Naive thymus-derived CD4-positive, alpha-beta T cell (primary cell): ENCODE data around the gene FCMR. TPM values are rescaled to one million over a fixed set of nuclear protein-coding genes. Genes with fewer than 3 reads are reported as not detected.
"Not testable (repeated sequence)": the region's sequence is repeated elsewhere in the genome, so short reads cannot be mapped to it uniquely, and the experiment has no call there.

Experiments
- ATAC-seq: fragments of 150-1000 bp; cut with Tn5 transposase; 2 replicates; pipeline ENCODE4 v1.10.0; 2021; ENCODE audit warnings: mild to moderate bottlenecking, moderate library complexity
- CTCF ChIA-PET: fragments of 350-600 bp; sonication (Branson Sonifier 250); formaldehyde crosslinking; loops from one replicate; lab custom pipeline; 2021; ENCODE audit warnings: antibody characterized with exemption; lab: Charles Lee
- POLR2A ChIA-PET: fragments of 350-600 bp; sonication (Branson Sonifier 250); formaldehyde crosslinking; loops from one replicate; lab custom pipeline; 2021; ENCODE audit warnings: antibody characterized with exemption, inconsistent platforms; lab: Charles Lee
- DNase-seq, 9 donors: peaks; one replicate each; pipeline versions ENCODE4 v3.0.0 to v3.0.0-alpha.2; 2020 to 2022; ENCODE audit warnings: mixed read lengths in 1 of 9
- H3K27ac ChIP-seq: one replicate; pipeline ENCODE4 v1.7.0; 2013; ENCODE audit warnings: mild to moderate bottlenecking, low read depth, low read length, moderate library complexity
- H3K27me3 ChIP-seq, 2 donors: one replicate each; pipeline ENCODE4 v1.7.0; 2013; ENCODE audit warnings: low read length in 2 of 2, mild to moderate bottlenecking in 2 of 2, moderate library complexity in 2 of 2; ENCODE audit not compliant: control insufficient read depth in 2 of 2, insufficient read depth in 2 of 2
- H3K36me3 ChIP-seq, 3 experiments: 1 replicate in 2 of 3; 2 replicates in 1 of 3; pipeline ENCODE4 v1.7.0; 2013; ENCODE audit warnings: low read length in 3 of 3, mild to moderate bottlenecking in 3 of 3, moderate library complexity in 1 of 3; ENCODE audit not compliant: insufficient read depth in 3 of 3, control insufficient read depth in 2 of 3
- H3K4me1 ChIP-seq, 2 donors: one replicate each; pipeline ENCODE4 v1.7.0; 2013; ENCODE audit warnings: low read length in 2 of 2, mild to moderate bottlenecking in 2 of 2, moderate library complexity in 1 of 2; ENCODE audit not compliant: control insufficient read depth in 2 of 2, insufficient read depth in 2 of 2
- H3K4me3 ChIP-seq: 2 replicates; pipeline ENCODE4 v1.7.0; 2013; ENCODE audit warnings: mild to moderate bottlenecking, low read length
- H3K9me3 ChIP-seq, 3 experiments: 1 replicate in 2 of 3; 2 replicates in 1 of 3; pipeline ENCODE4 v1.7.0; 2013; ENCODE audit warnings: low read length in 3 of 3; ENCODE audit not compliant: control insufficient read depth in 2 of 3
- H3K27ac Mint-ChIP-seq, 9 donors: one replicate each; pipeline ENCODE4 v1.8.0; 2020 to 2022; ENCODE audit warnings: mixed read lengths in 9 of 9, mild to moderate bottlenecking in 8 of 9, moderate library complexity in 5 of 9, inconsistent platforms in 2 of 9
- H3K27me3 Mint-ChIP-seq, 5 donors: one replicate each; pipeline ENCODE4 v1.8.0; 2021 to 2022; ENCODE audit warnings: mixed read lengths in 5 of 5, mild to moderate bottlenecking in 1 of 5
- H3K36me3 Mint-ChIP-seq, 5 donors: one replicate each; pipeline ENCODE4 v1.8.0; 2020 to 2022; ENCODE audit warnings: mixed read lengths in 5 of 5, mild to moderate bottlenecking in 3 of 5, inconsistent platforms in 1 of 5
- H3K4me1 Mint-ChIP-seq, 7 donors: one replicate each; pipeline ENCODE4 v1.8.0; 2020 to 2022; ENCODE audit warnings: mixed read lengths in 7 of 7, mild to moderate bottlenecking in 3 of 7, inconsistent platforms in 1 of 7
- H3K4me3 Mint-ChIP-seq, 10 donors: one replicate each; pipeline ENCODE4 v1.8.0; 2020 to 2022; ENCODE audit warnings: mild to moderate bottlenecking in 10 of 10, mixed read lengths in 10 of 10, moderate library complexity in 6 of 10, inconsistent platforms in 2 of 10
- H3K9me3 Mint-ChIP-seq, 11 donors: one replicate each; pipeline ENCODE4 v1.8.0; 2020 to 2022; ENCODE audit warnings: mixed read lengths in 11 of 11, mild to moderate bottlenecking in 4 of 11, inconsistent platforms in 1 of 11, moderate library complexity in 1 of 11
- intact Hi-C, 2 donors: fragments of 100-400 bp; cut with micrococcal nuclease; formaldehyde crosslinking; loops; one replicate each; pipeline ENCODE4 v1.15.1; 2023
- polyA plus RNA-seq, 2 donors: library from polyadenylated mRNA; unstranded; fragments of 300-500 nt; fragmentation: Illumina TruSeq; gene quantifications; one replicate each; pipeline ENCODE4 v1.2.3, GENCODE V29; 2021
- total RNA-seq, 6 experiments: library from RNA in 5 of 6; stranded (reverse) in 5 of 6; gene quantifications; 1 replicate in 5 of 6; 2 replicates in 1 of 6; pipeline ENCODE4 v1.2.3 and lab custom pipeline; 2021 to 2026

The FCMR gene
- total and polyA plus RNA-seq, 7 experiments from 2014 or later = 103 to 998 (median 803) TPM

- CTCF ChIA-PET = interaction anchor here (1.1 to 19.1 kb wide), 7 partner anchors 7 to 198 kb away, joined by 5 to 343 read pairs (median 26); partner anchors contain the start of gene FCMR
- ATAC-seq = not testable (repeated sequence)
- intact Hi-C loops = loop anchor here (1.0 to 10.0 kb wide), 14 partner anchors 9 to 1292 kb away; partner anchors contain the start of genes DYRK3 (in 2 of the 2), PFKFB2 (in 2 of the 2), YOD1 (in 2 of the 2) and CD55 (in 1 of the 2)
These were observed 2.3 kb upstream of the FCMR start for GRCh38 chr1:206923961-206924557.

GRCh38 chr1:206923009-206923960 lies 1.5 kb upstream of the FCMR start:
- H3K4me3 Mint-ChIP-seq = no peak overlapping the region
- no peaks in the 10 kb centered on the region for H3K27me3 Mint-ChIP-seq
- peak overlapping the region; percentile 76 for H3K4me3 ChIP-seq
- peaks cover 15 to 22% (median 19%) of the 10 kb centered on the region in 5 donors for H3K36me3 Mint-ChIP-seq
- peaks cover 0 to 2% (median 0%) of the 10 kb centered on the region in 11 donors for H3K9me3 Mint-ChIP-seq
- H3K9me3 ChIP-seq = no peaks in the 10 kb centered on the region
- intact Hi-C loops = loop anchor here (1.0 to 10.0 kb wide), 14 partner anchors 10 to 1291 kb away; partner anchors contain the start of genes DYRK3 (in 2 of the 2), PFKFB2 (in 2 of the 2), YOD1 (in 2 of the 2) and CD55 (in 1 of the 2)
- POLR2A ChIA-PET = interaction anchor here (0.5 to 13.0 kb wide), 21 partner anchors 7 to 378 kb away, joined by 3 to 600 read pairs (median 7); partner anchors contain the start of gene IL24
- peaks cover 0 to 11% (median 4%) of the 10 kb centered on the region in 3 experiments for H3K36me3 ChIP-seq
- no peak overlapping the region for H3K27ac Mint-ChIP-seq
- DNase-seq = peak; percentile 41 to 91 (median 85)
- H3K27me3 ChIP-seq = no peaks in the 10 kb centered on the region
- H3K27ac ChIP-seq = peak overlapping the region; percentile 90
- ATAC-seq = peak; percentile 85
- H3K4me1 Mint-ChIP-seq = peaks cover 13 to 37% (median 23%) of the 10 kb centered on the region in 7 donors
- peaks cover 43 to 45% of the 10 kb centered on the region in 2 donors for H3K4me1 ChIP-seq
- CTCF ChIA-PET = interaction anchor here (3.2 to 13.0 kb wide), 5 partner anchors 10 to 114 kb away, joined by 20 to 343 read pairs (median 49); no protein-coding TSS in a partner anchor

More at GRCh38 chr1:206923961-206924557, 2.3 kb upstream of the FCMR start:
- DNase-seq, H3K27me3 Mint-ChIP-seq, H3K27me3 ChIP-seq, H3K36me3 ChIP-seq, H3K9me3 ChIP-seq, H3K9me3 Mint-ChIP-seq, H3K4me3 Mint-ChIP-seq, H3K27ac Mint-ChIP-seq: not testable (repeated sequence)
- POLR2A ChIA-PET = interaction anchor here (0.8 to 13.2 kb wide), 7 partner anchors 7 to 208 kb away, joined by 3 to 600 read pairs (median 22); partner anchors contain the start of genes FCMR and IL24
- Histone ChIP-seq H3K27ac (peak overlapping the region; percentile 90), H3K4me1 (peaks cover 38 to 45% of the 10 kb centered on the region in 2 donors), H3K4me3 (peak overlapping the region; percentile 76)
- peaks cover 12 to 18% (median 15%) of the 10 kb centered on the region in 5 donors for H3K36me3 Mint-ChIP-seq
- H3K4me1 Mint-ChIP-seq = peaks cover 10 to 32% (median 27%) of the 10 kb centered on the region in 7 donors

- peak overlapping the region; percentile 76 for H3K4me3 ChIP-seq
- DNase-seq = no peak
- Mint-ChIP-seq H3K4me3 (no peak overlapping the region), H3K27ac (no peak overlapping the region), H3K36me3 (peaks cover 22 to 29% (median 26%) of the 10 kb centered on the region in 5 donors), H3K9me3 (peaks cover 0 to 4% (median 0%) of the 10 kb centered on the region in 11 donors), H3K4me1 (peaks cover 13 to 44% (median 23%) of the 10 kb centered on the region in 7 donors), H3K27me3 (no peaks in the 10 kb centered on the region)
- POLR2A ChIA-PET = interaction anchor here (0.6 to 13.0 kb wide), 42 partner anchors 8 to 1638 kb away, joined by 3 to 600 read pairs (median 5); partner anchors contain the start of genes IKBKE and IL24
- ATAC-seq = no peak
- H3K27me3 ChIP-seq = no peaks in the 10 kb centered on the region
- no peaks in the 10 kb centered on the region for H3K9me3 ChIP-seq
- peaks cover 0 to 17% (median 9%) of the 10 kb centered on the region in 3 experiments for H3K36me3 ChIP-seq
- peaks cover 43 to 51% of the 10 kb centered on the region in 2 donors for H3K4me1 ChIP-seq
- intact Hi-C loops = loop anchor here (2.0 to 10.0 kb wide), 12 partner anchors 14 to 1290 kb away; partner anchors contain the start of genes DYRK3 (in 2 of the 2), PFKFB2 (in 2 of the 2), YOD1 (in 2 of the 2) and CD55 (in 1 of the 2)
- CTCF ChIA-PET = interaction anchor here (0.6 to 13.0 kb wide), 8 partner anchors 10 to 360 kb away, joined by 3 to 343 read pairs (median 23); no protein-coding TSS in a partner anchor
- H3K27ac ChIP-seq = peak overlapping the region; percentile 90
These were observed 783 bp upstream of the FCMR start for GRCh38 chr1:206922524-206922923.

DNA sequence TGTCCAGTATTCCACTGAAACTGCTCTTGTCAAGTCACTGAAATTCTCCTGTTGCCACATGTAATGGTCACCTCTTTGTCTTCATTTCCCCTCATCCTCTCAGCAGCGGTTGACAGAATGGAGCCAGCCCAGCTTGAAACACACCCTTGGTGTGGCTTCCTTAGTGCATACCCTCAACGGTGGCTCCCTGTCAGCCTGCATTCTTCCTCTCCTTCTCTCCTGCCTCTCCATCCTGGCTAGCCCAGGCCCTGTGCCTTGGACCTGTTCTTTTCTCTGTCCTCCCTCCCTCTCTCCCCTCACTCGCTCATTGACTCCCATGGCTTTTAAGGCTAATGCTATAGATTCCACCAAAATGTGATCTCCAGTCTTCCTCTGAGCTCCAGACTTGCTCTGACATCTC lies 3.7 kb downstream of the FCMR start:
- peak overlapping the region; percentile 90 for H3K27ac ChIP-seq
- Mint-ChIP-seq H3K4me1 (peaks cover 54 to 80% (median 57%) of the 10 kb centered on the region in 7 donors), H3K27ac (peak overlapping the region in 5 of 9 donors; percentile 12 to 94 (median 91)), H3K4me3 (peak overlapping the region in 1 of 10 donors; percentile 75), H3K27me3 (no peaks in the 10 kb centered on the region), H3K36me3 (peaks cover 46 to 69% (median 57%) of the 10 kb centered on the region in 5 donors), H3K9me3 (peaks cover 0 to 4% (median 0%) of the 10 kb centered on the region in 11 donors)
- H3K27me3 ChIP-seq = no peaks in the 10 kb centered on the region
- H3K4me1 ChIP-seq = peaks cover 55% of the 10 kb centered on the region in 2 donors
- peak overlapping the region; percentile 76 for H3K4me3 ChIP-seq
- ChIA-PET POLR2A (interaction anchor here (0.6 to 13.0 kb wide), 12 partner anchors 13 to 184 kb away, joined by 3 to 600 read pairs (median 4); partner anchors contain the start of gene IL24), CTCF (interaction anchor here (0.8 to 13.0 kb wide), 9 partner anchors 10 to 192 kb away, joined by 3 to 343 read pairs (median 10); no protein-coding TSS in a partner anchor)
- ATAC-seq (no peak), DNase-seq (no peak)
- H3K36me3 ChIP-seq = peaks cover 16 to 54% (median 20%) of the 10 kb centered on the region in 3 experiments
- intact Hi-C loops = no loop called here
- no peaks in the 10 kb centered on the region for H3K9me3 ChIP-seq

DNA sequence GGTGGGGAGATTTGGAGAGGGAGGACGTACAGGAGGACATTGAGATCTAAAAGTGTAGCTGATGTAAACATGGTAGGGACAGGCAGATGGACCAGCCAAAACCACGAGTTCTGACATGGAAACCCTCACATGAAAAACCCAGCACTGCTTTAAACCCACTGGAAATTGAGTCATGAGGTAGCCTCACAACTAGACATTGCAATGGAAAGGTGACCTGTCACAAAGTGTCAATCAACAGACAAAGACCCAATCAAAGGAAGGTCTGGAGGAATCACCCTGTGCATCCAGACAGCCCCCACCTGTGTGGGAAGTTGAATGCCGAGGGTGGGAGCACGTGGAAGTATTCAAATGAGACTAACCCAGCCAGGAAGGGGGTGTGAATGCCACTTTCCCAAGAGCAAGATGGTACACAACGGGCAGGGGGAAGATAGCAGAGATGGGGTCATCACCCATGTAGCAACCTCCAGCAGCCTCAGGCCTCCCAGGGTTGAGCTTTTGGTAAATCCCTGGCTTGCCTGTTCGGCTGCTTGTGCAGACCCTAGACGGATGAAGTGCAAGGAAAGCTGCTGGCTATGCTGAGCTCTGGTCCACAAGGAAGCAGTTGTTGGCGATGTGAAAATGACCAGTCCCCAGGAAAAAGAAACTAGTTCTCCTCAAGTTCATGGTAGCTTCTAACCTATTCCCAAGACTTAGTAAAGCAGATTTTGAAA lies 5.6 kb downstream of the FCMR start:
- DNase-seq = no peak
- Mint-ChIP-seq H3K9me3 (peaks cover 0 to 4% (median 0%) of the 10 kb centered on the region in 11 donors), H3K4me1 (peaks cover 73 to 81% (median 74%) of the 10 kb centered on the region in 7 donors), H3K27me3 (no peaks in the 10 kb centered on the region), H3K27ac (peak overlapping the region in 4 of 9 donors; percentile 83 to 96 (median 92)), H3K36me3 (peaks cover 49 to 80% (median 68%) of the 10 kb centered on the region in 5 donors), H3K4me3 (peak overlapping the region in 1 of 10 donors; percentile 39)
- no peaks in the 10 kb centered on the region for H3K27me3 ChIP-seq
- peak overlapping the region; percentile 90 for H3K27ac ChIP-seq
- intact Hi-C loops = no loop called here
- H3K4me1 ChIP-seq = peaks cover 59 to 65% of the 10 kb centered on the region in 2 donors
- ChIA-PET CTCF (interaction anchor here (0.6 to 13.0 kb wide), 14 partner anchors 8 to 190 kb away, joined by 3 to 343 read pairs (median 4); no protein-coding TSS in a partner anchor), POLR2A (interaction anchor here (0.6 to 13.0 kb wide), 13 partner anchors 14 to 295 kb away, joined by 3 to 600 read pairs (median 4); partner anchors contain the start of genes IL20 and IL24)
- no peak for ATAC-seq
- H3K4me3 ChIP-seq = peak overlapping the region; percentile 76
- no peaks in the 10 kb centered on the region for H3K9me3 ChIP-seq
- peaks cover 25 to 73% (median 31%) of the 10 kb centered on the region in 3 experiments for H3K36me3 ChIP-seq
